ENCODE data around the gene SLC6A18. TPM values are rescaled to one million over a fixed set of nuclear protein-coding genes. Genes with fewer than 3 reads are reported as not detected.

Gene SLC6A18
- total RNA-seq, 1 donor from 2014 or later: not detected

GRCh38 chr5:1192971-1193590, 32.1 kb upstream of the SLC6A18 start:
- H3K36me3 Mint-ChIP-seq (ENCODE audit: low read depth): no peaks in the 10 kb centered on the region

GRCh38 chr5:1193591-1193985, 31.6 kb upstream of the SLC6A18 start:
- peaks cover 5% of the 10 kb centered on the region for H3K4me1 Mint-ChIP-seq (ENCODE audit: low read depth)
- intact Hi-C loops (cut with micrococcal nuclease): no loop called here
- no peaks in the 10 kb centered on the region for H3K9me3 Mint-ChIP-seq
- DNase-seq (ENCODE audit: low spot score): no peak
- H3K36me3 Mint-ChIP-seq (ENCODE audit: low read depth): no peaks in the 10 kb centered on the region
- H3K27ac Mint-ChIP-seq: no peak overlapping the region
- H3K27me3 Mint-ChIP-seq (ENCODE audit: low read depth): peaks cover 14% of the 10 kb centered on the region
- no peak overlapping the region for H3K4me3 Mint-ChIP-seq (ENCODE audit: low read depth)

More at GRCh38 chr5:1192971-1193590, 32.1 kb upstream of the SLC6A18 start:
- Mint-ChIP-seq H3K9me3 (no peaks in the 10 kb centered on the region), H3K27me3 (ENCODE audit: low read depth) (peaks cover 14% of the 10 kb centered on the region), H3K4me1 (ENCODE audit: low read depth) (peaks cover 5% of the 10 kb centered on the region), H3K4me3 (ENCODE audit: low read depth) (no peak overlapping the region), H3K27ac (no peak overlapping the region)
- intact Hi-C loops (cut with micrococcal nuclease): no loop called here
- no peak for DNase-seq (ENCODE audit: low spot score)

DNA sequence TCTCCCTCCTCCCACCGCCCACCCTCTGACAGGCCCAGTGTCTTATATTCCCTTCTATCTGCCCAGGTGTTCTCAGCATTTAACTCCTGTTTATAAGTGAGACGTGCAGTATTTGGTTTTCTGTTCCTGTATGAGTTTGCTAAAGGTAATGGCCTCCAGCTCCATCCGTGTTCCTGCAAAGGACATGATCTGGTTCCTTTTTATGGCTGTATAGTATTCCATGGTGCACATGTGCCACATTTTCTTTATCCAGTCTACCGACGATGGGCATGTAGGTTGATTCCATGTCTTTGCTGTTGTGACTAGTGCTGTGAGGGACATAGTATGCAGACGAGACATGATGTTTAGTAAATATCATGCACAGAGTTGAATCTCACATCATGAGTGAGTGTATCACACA, 30.8 kb upstream of the SLC6A18 start:
- H3K36me3 Mint-ChIP-seq (ENCODE audit: low read depth): no peaks in the 10 kb centered on the region
- no peak for DNase-seq (ENCODE audit: low spot score)

GRCh38 chr5:1195439-1195838, 29.7 kb upstream of the SLC6A18 start:
- Mint-ChIP-seq H3K4me3 (ENCODE audit: low read depth) (no peak overlapping the region), H3K27ac (no peak overlapping the region), H3K9me3 (no peaks in the 10 kb centered on the region), H3K36me3 (ENCODE audit: low read depth) (no peaks in the 10 kb centered on the region), H3K27me3 (ENCODE audit: low read depth) (peaks cover 8% of the 10 kb centered on the region), H3K4me1 (ENCODE audit: low read depth) (peaks cover 5% of the 10 kb centered on the region)
- intact Hi-C loops (cut with micrococcal nuclease): no loop called here
- DNase-seq (ENCODE audit: low spot score): no peak

More for the DNA sequence above, 30.8 kb upstream of the SLC6A18 start:
- intact Hi-C loops (cut with micrococcal nuclease): no loop called here
- H3K4me1 Mint-ChIP-seq (ENCODE audit: low read depth): peaks cover 5% of the 10 kb centered on the region
- peaks cover 13% of the 10 kb centered on the region for H3K27me3 Mint-ChIP-seq (ENCODE audit: low read depth)
- H3K9me3 Mint-ChIP-seq: no peaks in the 10 kb centered on the region
- no peak overlapping the region for H3K27ac Mint-ChIP-seq
- no peak overlapping the region for H3K4me3 Mint-ChIP-seq (ENCODE audit: low read depth)

DNA sequence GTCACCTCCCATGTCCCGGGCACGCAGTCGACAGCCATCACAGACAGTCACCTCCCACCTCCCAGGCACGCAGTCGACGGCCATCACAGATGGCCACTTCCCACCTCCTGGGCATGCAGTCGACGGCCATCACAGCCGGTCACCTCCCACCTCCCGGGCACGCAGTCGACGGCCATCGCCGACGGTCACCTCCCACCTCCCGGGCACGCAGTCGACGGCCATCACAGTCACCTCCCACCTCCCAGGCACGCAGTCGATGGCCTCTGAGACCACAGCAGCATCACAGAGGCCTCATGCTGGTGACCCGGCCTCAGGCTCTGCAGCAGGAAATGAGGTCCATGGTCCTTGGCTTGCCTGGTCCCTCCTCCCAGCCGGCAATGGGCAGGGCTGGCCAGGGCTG, 29.3 kb upstream of the SLC6A18 start:
- H3K27ac Mint-ChIP-seq: no peak overlapping the region
- intact Hi-C loops (cut with micrococcal nuclease): no loop called here
- H3K36me3 Mint-ChIP-seq (ENCODE audit: low read depth): no peaks in the 10 kb centered on the region
- no peak for DNase-seq (ENCODE audit: low spot score)
- peaks cover 1% of the 10 kb centered on the region for H3K4me1 Mint-ChIP-seq (ENCODE audit: low read depth)
- H3K27me3 Mint-ChIP-seq (ENCODE audit: low read depth): peaks cover 4% of the 10 kb centered on the region
- no peaks in the 10 kb centered on the region for H3K9me3 Mint-ChIP-seq
- H3K4me3 Mint-ChIP-seq (ENCODE audit: low read depth): no peak overlapping the region

DNA sequence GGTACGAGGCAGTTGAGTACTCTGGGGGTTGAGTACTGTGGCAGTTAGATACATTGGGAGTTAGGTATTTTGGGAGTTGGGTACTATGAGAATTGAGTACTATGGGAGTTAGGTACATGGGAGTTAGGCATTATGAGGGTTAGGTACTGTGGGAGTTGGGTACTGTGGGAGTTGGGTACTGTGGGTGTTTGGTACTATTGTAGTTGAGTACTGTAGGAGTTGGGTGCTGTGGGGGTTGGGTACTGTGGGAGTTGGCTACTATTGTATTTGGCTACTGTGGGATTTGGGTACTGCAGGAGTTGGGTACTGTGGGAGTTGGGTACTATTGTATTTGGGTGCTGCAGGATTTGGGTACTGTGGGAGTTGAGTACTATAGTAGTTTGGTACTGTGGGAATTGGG, 28.6 kb upstream of the SLC6A18 start:
- Mint-ChIP-seq H3K4me3 (ENCODE audit: low read depth) (no peak overlapping the region), H3K4me1 (ENCODE audit: low read depth) (no peaks in the 10 kb centered on the region), H3K27ac (no peak overlapping the region), H3K27me3 (ENCODE audit: low read depth) (peaks cover 3% of the 10 kb centered on the region), H3K36me3 (ENCODE audit: low read depth) (no peaks in the 10 kb centered on the region), H3K9me3 (no peaks in the 10 kb centered on the region)
- no peak for DNase-seq (ENCODE audit: low spot score)
- intact Hi-C loops (cut with micrococcal nuclease): no loop called here

GRCh38 chr5:1197876-1198666, 27.1 kb upstream of the SLC6A18 start:
- Mint-ChIP-seq H3K9me3 (no peaks in the 10 kb centered on the region), H3K27me3 (ENCODE audit: low read depth) (no peaks in the 10 kb centered on the region), H3K27ac (no peak overlapping the region), H3K4me3 (ENCODE audit: low read depth) (no peak overlapping the region), H3K36me3 (ENCODE audit: low read depth) (no peaks in the 10 kb centered on the region), H3K4me1 (ENCODE audit: low read depth) (no peaks in the 10 kb centered on the region)
- DNase-seq (ENCODE audit: low spot score): no peak
- intact Hi-C loops (cut with micrococcal nuclease): no loop called here

DNA sequence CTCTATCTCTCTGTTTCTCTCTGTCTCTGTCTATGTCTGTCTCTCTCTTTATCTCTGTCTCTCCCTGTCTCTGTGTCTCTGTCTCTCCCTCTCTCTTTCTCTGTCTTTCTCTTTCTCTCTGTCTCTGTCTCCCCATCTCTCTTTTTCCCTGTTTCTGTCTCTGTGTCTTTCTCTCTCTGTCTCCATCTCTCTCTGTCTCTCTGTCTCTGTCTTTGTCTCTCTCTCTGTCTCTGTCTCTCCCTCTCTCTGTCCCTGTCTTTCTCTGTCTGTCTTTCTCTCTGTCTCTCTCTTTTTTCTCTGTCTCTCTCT, 25.9 kb upstream of the SLC6A18 start:
- H3K4me1 Mint-ChIP-seq (ENCODE audit: low read depth): no peaks in the 10 kb centered on the region
- intact Hi-C loops (cut with micrococcal nuclease): no loop called here
- H3K9me3 Mint-ChIP-seq: no peaks in the 10 kb centered on the region
- no peak for DNase-seq (ENCODE audit: low spot score)
- H3K27ac Mint-ChIP-seq: no peak overlapping the region
- H3K4me3 Mint-ChIP-seq (ENCODE audit: low read depth): no peak overlapping the region
- no peaks in the 10 kb centered on the region for H3K36me3 Mint-ChIP-seq (ENCODE audit: low read depth)
- no peaks in the 10 kb centered on the region for H3K27me3 Mint-ChIP-seq (ENCODE audit: low read depth)

GRCh38 chr5:1199649-1200494, 25.3 kb upstream of the SLC6A18 start:
- Mint-ChIP-seq H3K4me1 (ENCODE audit: low read depth) (no peaks in the 10 kb centered on the region), H3K27me3 (ENCODE audit: low read depth) (no peaks in the 10 kb centered on the region), H3K27ac (no peak overlapping the region), H3K9me3 (no peaks in the 10 kb centered on the region), H3K36me3 (ENCODE audit: low read depth) (no peaks in the 10 kb centered on the region), H3K4me3 (ENCODE audit: low read depth) (no peak overlapping the region)
- DNase-seq (ENCODE audit: low spot score): no peak
- intact Hi-C loops (cut with micrococcal nuclease): no loop called here

DNA sequence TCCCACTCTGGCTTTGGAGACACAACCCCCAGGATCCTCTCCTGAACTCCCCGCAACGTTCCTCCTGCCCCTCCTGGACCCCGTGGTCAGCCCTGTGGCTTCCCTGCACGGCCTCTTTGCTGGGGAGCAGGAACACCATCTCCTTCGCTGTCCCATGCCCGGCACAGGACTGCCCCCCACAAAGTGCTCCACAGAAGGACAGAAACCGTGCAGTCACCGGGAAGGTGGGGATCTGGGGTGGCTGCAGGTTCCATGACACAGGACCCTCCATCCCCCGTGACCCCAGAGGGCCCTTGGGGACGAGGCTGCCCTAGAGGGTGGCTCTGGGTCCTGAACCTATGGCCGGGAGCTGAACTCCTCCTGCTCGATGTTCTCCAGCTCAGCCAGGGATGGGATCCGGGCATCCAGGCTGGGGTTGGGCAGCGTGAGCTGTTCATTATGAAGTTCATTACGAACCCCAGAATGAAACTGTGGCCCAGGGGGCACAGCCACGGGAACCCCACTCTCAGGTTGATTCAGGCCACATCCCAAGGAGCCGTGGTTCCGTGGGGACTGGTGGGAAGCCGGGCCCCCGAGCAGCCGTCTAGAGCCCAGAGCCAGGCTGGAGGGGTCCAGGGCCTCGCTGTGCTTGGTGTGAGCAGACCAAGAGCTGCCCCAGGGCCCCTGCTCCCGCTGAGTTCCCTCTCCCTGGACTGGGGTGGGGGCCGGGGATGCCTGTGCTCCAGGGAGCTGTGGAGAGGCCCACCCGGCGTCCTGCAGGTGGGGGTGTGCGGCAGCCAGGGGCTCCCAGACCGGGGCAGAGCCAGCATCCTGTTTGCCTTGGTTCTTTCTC, 24.5 kb upstream of the SLC6A18 start:
- no peaks in the 10 kb centered on the region for H3K4me1 Mint-ChIP-seq (ENCODE audit: low read depth)
- no peaks in the 10 kb centered on the region for H3K27me3 Mint-ChIP-seq (ENCODE audit: low read depth)
- H3K36me3 Mint-ChIP-seq (ENCODE audit: low read depth): no peaks in the 10 kb centered on the region
- H3K9me3 Mint-ChIP-seq: no peaks in the 10 kb centered on the region
- H3K4me3 Mint-ChIP-seq (ENCODE audit: low read depth): no peak overlapping the region
- intact Hi-C loops (cut with micrococcal nuclease): no loop called here
- H3K27ac Mint-ChIP-seq: no peak overlapping the region
- DNase-seq (ENCODE audit: low spot score): no peak

DNA sequence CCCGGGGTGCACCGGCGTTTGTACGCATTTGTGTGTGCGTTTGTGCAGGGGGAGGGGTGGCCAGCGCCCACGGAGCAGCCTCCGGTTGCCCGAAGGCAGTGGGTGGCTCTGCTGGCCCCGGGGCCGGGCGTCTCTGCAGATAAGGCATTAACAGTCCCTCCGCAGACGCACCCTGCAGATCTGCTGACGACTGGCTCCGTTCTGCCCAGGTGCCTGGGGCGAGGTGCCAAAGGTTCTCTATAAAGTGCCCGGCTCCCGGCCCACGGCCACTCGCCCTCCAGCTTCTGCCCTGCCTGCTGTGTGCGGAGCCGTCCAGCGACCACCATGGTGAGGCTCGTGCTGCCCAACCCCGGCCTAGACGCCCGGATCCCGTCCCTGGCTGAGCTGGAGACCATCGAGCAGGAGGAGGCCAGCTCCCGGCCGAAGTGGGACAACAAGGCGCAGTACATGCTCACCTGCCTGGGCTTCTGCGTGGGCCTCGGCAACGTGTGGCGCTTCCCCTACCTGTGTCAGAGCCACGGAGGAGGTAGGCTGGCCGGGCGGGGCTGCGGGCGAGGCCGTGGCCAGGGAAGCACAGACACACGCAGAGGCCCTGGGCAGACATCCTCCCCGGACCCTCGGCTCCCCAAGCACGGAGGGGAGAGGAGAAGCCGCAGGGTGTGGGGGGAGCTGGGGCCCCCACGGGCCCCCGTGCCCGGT, 23.7 kb upstream of the SLC6A18 start, which contains the start of gene SLC6A19:
SLC6A19 (plus strand) TSS at position 269 of the 699 bp plus-strand sequence; CDS start at position 325, 56 bp downstream.
- Mint-ChIP-seq H3K27ac (no peak within 1 kb of the TSS), H3K4me1 (ENCODE audit: low read depth) (no peaks in the 10 kb centered on the region), H3K36me3 (ENCODE audit: low read depth) (no peaks in the 10 kb centered on the region), H3K9me3 (no peaks in the 10 kb centered on the region), H3K27me3 (ENCODE audit: low read depth) (no peaks in the 10 kb centered on the region), H3K4me3 (ENCODE audit: low read depth) (no peak within 1 kb of the TSS)
- DNase-seq (ENCODE audit: low spot score): no peak
- intact Hi-C loops (cut with micrococcal nuclease): no loop called here
